Measurements from ENCODE around the gene CDH13. TPM values are rescaled to one million over a fixed set of nuclear protein-coding genes. Genes with fewer than 3 reads are reported as not detected.

CDH13 gene
- total and polyA plus RNA-seq, 2 of the 8 experiments (the other 6 are each of a cell fraction or from before 2014, with no cell fraction given): 2.3 to 2.4 TPM

DNA sequence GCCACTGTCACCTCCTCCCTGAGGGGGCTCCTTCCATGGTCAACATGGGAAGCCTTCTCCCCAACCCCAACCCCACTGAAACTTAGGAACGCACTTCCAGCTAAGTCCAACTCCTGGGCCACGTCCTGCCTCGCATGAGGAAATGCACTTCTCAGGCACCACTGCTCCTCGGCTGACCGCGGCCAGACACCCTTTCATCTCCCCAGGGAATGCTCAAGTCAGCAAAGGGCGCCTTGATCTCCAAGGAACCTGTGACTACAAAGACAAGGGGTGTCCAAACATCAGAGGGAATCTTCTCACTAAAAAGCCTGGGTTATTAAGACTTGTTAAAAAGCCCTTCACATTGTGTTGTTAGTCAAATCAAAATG, 1056.1 kb downstream of the CDH13 start:
- Histone ChIP-seq H3K9ac (replicated peaks in 1 of 4; ENCODE audit: extremely low read depth in 1 of 4, low read depth in 3 of 4, low read length in 3 of 4) (no peak overlapping the region), H3K27ac (ENCODE audit: low read depth, low read length) (no peak overlapping the region), H4K91ac (replicated peaks; ENCODE audit: insufficient read length, low read length) (no peak overlapping the region), H3K18ac (ENCODE audit: extremely low read depth, low read length) (0 out of 2 replicates have a peak overlapping the region, but pooled peaks have one; percentile 36), H3K27me3 (replicated peaks in 1 of 4; ENCODE audit: control insufficient read depth in 3 of 4, extremely low read depth in 1 of 4, insufficient read depth in 3 of 4, low read length in 3 of 4) (no peaks in the 10 kb centered on the region; a peak in 1 of 7 replicates), H2BK15ac (ENCODE audit: low read length) (no peak overlapping the region), H4K20me1 (replicated peaks in 1 of 2; ENCODE audit: control insufficient read depth in 1 of 2, insufficient read depth in 2 of 2, low read length in 2 of 2) (no peaks in the 10 kb centered on the region), H3K23ac (ENCODE audit: insufficient read length) (no peak overlapping the region), H3K4me1 (replicated peaks in 1 of 4; ENCODE audit: control insufficient read depth in 3 of 4, insufficient read depth in 4 of 4, low read length in 3 of 4) (peaks cover 0 to 6% (median under 1%) of the 10 kb centered on the region in 4 experiments; a peak in 3 of 7 replicates), H3K79me1 (ENCODE audit: low read depth, low read length) (no peaks in the 10 kb centered on the region), H3K23me2 (ENCODE audit: low read depth, low read length) (no peaks in the 10 kb centered on the region), H3K79me2 (ENCODE audit: control insufficient read depth in 1 of 2, insufficient read depth in 2 of 2, low read length in 2 of 2) (no peaks in the 10 kb centered on the region), H4K8ac (ENCODE audit: extremely low read depth, insufficient read depth, low read length) (no peak overlapping the region), H3K4me2 (ENCODE audit: insufficient read depth in 1 of 2, low read depth in 2 of 2, low read length in 2 of 2) (no peak overlapping the region), H2AK5ac (ENCODE audit: low read depth, low read length) (peak overlapping the region; percentile 43; the same call in 1 of the 2 replicates), H3K36me3 (ENCODE audit: control insufficient read depth in 2 of 4, insufficient read depth in 4 of 4, low read length in 3 of 4) (no peaks in the 10 kb centered on the region), H3K9me3 (ENCODE audit: insufficient read depth in 2 of 2, low read depth in 1 of 2, low read length in 1 of 2) (no peaks in the 10 kb centered on the region), H3K56ac (replicated peaks; ENCODE audit: insufficient read length, low read depth, low read length) (no peak overlapping the region), H4K5ac (ENCODE audit: insufficient read length, low read depth, low read length) (no peak overlapping the region), H3K4me3 (ENCODE audit: extremely low read depth in 1 of 4, insufficient read depth in 2 of 4, low read depth in 3 of 4, low read length in 4 of 4) (no peak overlapping the region), H2BK5ac (ENCODE audit: low read depth, low read length) (no peak overlapping the region), H2BK120ac (replicated peaks; ENCODE audit: low read depth, low read length) (no peak overlapping the region), H3K4ac (replicated peaks; ENCODE audit: insufficient read length, low read depth, low read length) (no peak overlapping the region), H3K14ac (ENCODE audit: insufficient read length) (no peak overlapping the region), H2BK12ac (ENCODE audit: low read depth, low read length) (no peak overlapping the region; the same call in 1 of the 2 replicates), H2BK20ac (ENCODE audit: low read length) (no peak overlapping the region), H2AFZ (ENCODE audit: low read length) (no peak overlapping the region)
- ChIA-PET POLR2A (ENCODE audit: partially characterized antibody) (no interaction called here), CTCF (ENCODE audit: partially characterized antibody) (interaction anchor here (0.9 kb wide), 1 partner anchor 37 kb away, joined by 4 read pairs; no protein-coding TSS in a partner anchor)
- 95% methylated on average over 7 of the region's 7 CpGs; no CpG with 5 or more reads in 1 of the 2 experiments for WGBS, 2 experiments (ENCODE audit: extremely low coverage in 1 of 2, insufficient coverage in 1 of 2, insufficient read length in 1 of 2, insufficient replicate concordance in 2 of 2, low coverage in 1 of 2, low lambda C conversion rate in 2 of 2, missing lambda C conversion rate in 1 of 2)
- FAIRE-seq (no peak), DNase-seq (ENCODE audit: low read depth in 1 of 2, low spot score in 2 of 2) (no peak)
- no peak for TF ChIP-seq YY1 (IDR thresholded peaks at IDR 0.05; ENCODE audit: low read depth, low read length)
